B cell (primary cell): Measurements from ENCODE around the gene AANAT.

ENCODE experiments used
- CTCF ChIP-seq: fragments of 200-600 bp; IDR thresholded peaks from one replicate; pipeline ENCODE4 v1.8.0; 2022; ENCODE audit warnings: antibody characterized with exemption, mild to moderate bottlenecking
- EZH2 ChIP-seq: IDR thresholded peaks from 2 replicates; pipeline ENCODE4 v1.6.1; 2012; ENCODE audit warnings: borderline replicate concordance, low read depth, mild to moderate bottlenecking, moderate library complexity, low read length; ENCODE audit not compliant: insufficient read depth, poor library complexity, severe bottlenecking

DNA sequence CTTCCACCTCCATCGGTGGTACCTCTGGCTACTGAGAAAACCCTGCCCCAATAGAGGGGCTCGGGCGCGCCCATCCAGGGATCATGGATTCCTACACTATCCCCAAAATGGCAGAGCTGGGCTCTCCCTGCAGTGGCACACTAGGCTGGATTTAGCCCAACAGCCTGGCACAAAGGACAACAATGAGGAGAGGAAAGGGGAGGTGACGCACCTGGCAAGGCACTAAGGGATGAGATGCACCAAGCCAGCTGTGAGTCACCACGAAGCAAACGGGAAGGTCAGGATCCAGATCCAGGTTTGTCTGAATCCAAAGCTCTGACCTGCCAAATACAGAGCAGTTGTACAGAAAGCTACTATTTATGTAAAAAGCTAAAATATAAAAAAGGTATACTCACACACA, 32.5 kb upstream of the AANAT start:
- TF ChIP-seq CTCF (no peak), EZH2 (no peak)
